Mucosa of descending colon (tissue), 3 donors: Measurements from ENCODE around the gene TMEM80. TPM values are rescaled to one million over a fixed set of nuclear protein-coding genes. Genes with fewer than 3 reads are reported as not detected.

ENCODE experiments used
- ATAC-seq: fragments of 200-7000 bp; cut with Tn5 transposase; one replicate; pipeline ENCODE4 v1.9.1; 2020; ENCODE audit warnings: mild to moderate bottlenecking, moderate library complexity
- DNase-seq, 3 donors: peaks; one replicate each; pipeline ENCODE4 v3.0.0-alpha.2; 2020
- H3K36me3 ChIP-seq: fragments of 200-600 bp; one replicate; pipeline ENCODE4 v1.8.0; 2021; ENCODE audit warnings: low read depth, mild to moderate bottlenecking
- H3K4me1 ChIP-seq: fragments of 200-600 bp; one replicate; pipeline ENCODE4 v1.8.0; 2021; ENCODE audit warnings: low read depth, mild to moderate bottlenecking
- H3K4me3 ChIP-seq: fragments of 200-600 bp; one replicate; pipeline ENCODE4 v1.8.0; 2021; ENCODE audit warnings: mild to moderate bottlenecking
- H3K9me3 ChIP-seq: fragments of 200-600 bp; one replicate; pipeline ENCODE4 v1.8.0; 2021; ENCODE audit warnings: mild to moderate bottlenecking
- CTCF ChIP-seq: fragments of 200-600 bp; IDR thresholded peaks from one replicate; pipeline ENCODE4 v1.8.0; 2022; ENCODE audit warnings: antibody characterized with exemption, mild to moderate bottlenecking
- intact Hi-C, 2 donors: fragments of 100-400 bp; cut with DNase I in 1 of 2; cut with micrococcal nuclease in 1 of 2; formaldehyde crosslinking; loops; one replicate each; pipeline versions ENCODE4 v1.11.0 to v1.11.1; 2022; cut with DNase I, micrococcal nuclease
- total RNA-seq, 3 donors: library from RNA; stranded (reverse); fragmentation: NEBNext Ultra II Directional in 2 of 3; extraction: Animal tissue kit (Norgen Biotek cat#: 25700) in 2 of 3; gene quantifications; one replicate each; pipeline versions ENCODE4 v1.2.1 to v1.2.4, GENCODE V29; 2021 to 2023
- donor health status: DM: no; HTN: no; CAD: no; lungs with moderate emphysema.
- donor health status: DM: no; HTN: no; CAD: no.
- donor health status: DM: no; HTN: yes; CAD: no.

Gene TMEM80
- total RNA-seq, 3 donors from 2014 or later, result 31.6 to 43.1 (median 38.0) TPM

- Histone ChIP-seq H3K9me3 (no peaks in the 10 kb centered on the region), H3K4me1 (no peaks in the 10 kb centered on the region), H3K4me3 (no peak overlapping the region), H3K36me3 (no peaks in the 10 kb centered on the region)
- intact Hi-C loops, result loop anchor here in 1 of 2 donors (10.0 kb wide), 1 partner anchor 59 kb away; no protein-coding TSS in a partner anchor
- TF ChIP-seq CTCF, result no peak
- DNase-seq, result peak in 1 of 3 donors; percentile 47
- ATAC-seq, result peak; percentile 40
Observed at GRCh38 chr11:665704-666281, 29.8 kb upstream of the TMEM80 start.

- no peak for ATAC-seq
- H3K4me3 ChIP-seq, result no peak overlapping the region
- intact Hi-C loops, result no loop called here
- peaks cover 4% of the 10 kb centered on the region for H3K36me3 ChIP-seq
- TF ChIP-seq CTCF, result no peak
- no peaks in the 10 kb centered on the region for H3K9me3 ChIP-seq
- no peak for DNase-seq
- no peaks in the 10 kb centered on the region for H3K4me1 ChIP-seq
Observed at GRCh38 chr11:673866-674265, 21.8 kb upstream of the TMEM80 start.

GRCh38 chr11:674406-674805 is 21.2 kb upstream of the TMEM80 start:
- Histone ChIP-seq H3K4me3 (no peak overlapping the region), H3K9me3 (no peaks in the 10 kb centered on the region), H3K4me1 (no peaks in the 10 kb centered on the region), H3K36me3 (peaks cover 4% of the 10 kb centered on the region)
- no peak for TF ChIP-seq CTCF
- intact Hi-C loops, result no loop called here
- ATAC-seq, result no peak
- peak in 1 of 3 donors; percentile 28 for DNase-seq

GRCh38 chr11:678297-678696 is 17.3 kb upstream of the TMEM80 start:
- intact Hi-C loops, result no loop called here
- DNase-seq (no peak), ATAC-seq (no peak)
- H3K9me3 ChIP-seq, result no peaks in the 10 kb centered on the region
- no peak overlapping the region for H3K4me3 ChIP-seq
- no peaks in the 10 kb centered on the region for H3K36me3 ChIP-seq
- H3K4me1 ChIP-seq, result no peaks in the 10 kb centered on the region
- no peak for TF ChIP-seq CTCF

GRCh38 chr11:679271-680207 is 16.1 kb upstream of the TMEM80 start:
- Histone ChIP-seq H3K9me3 (no peaks in the 10 kb centered on the region), H3K36me3 (no peaks in the 10 kb centered on the region), H3K4me3 (no peak overlapping the region), H3K4me1 (no peaks in the 10 kb centered on the region)
- no peak for TF ChIP-seq CTCF
- peak in 1 of 3 donors; percentile 46 for DNase-seq
- intact Hi-C loops, result no loop called here
- ATAC-seq, result no peak
